OCI-LY1 (cell line): ENCODE data around the gene MYMX.

Source experiments
- H2AFZ ChIP-seq: fragments of 200-600 bp; sonication (generic), shearing (Covaris generic); 2 replicates; pipeline ENCODE4 v1.6.0; 2014; ENCODE audit warnings: antibody characterized with exemption, mild to moderate bottlenecking, low read length
- H3F3A ChIP-seq: fragments of 200-600 bp; sonication (generic), shearing (Covaris generic); 2 replicates; pipeline ENCODE4 v1.6.0; 2014; ENCODE audit warnings: mild to moderate bottlenecking, antibody characterized with exemption, low read length, moderate library complexity; ENCODE audit not compliant: insufficient read depth
- H3K27ac ChIP-seq: fragments of 200-600 bp; sonication (generic); 2 replicates; pipeline ENCODE4 v1.5.1; 2014; ENCODE audit warnings: low read length, mixed run types, mild to moderate bottlenecking, low read depth; ENCODE audit not compliant: poor library complexity, severe bottlenecking
- H3K27me3 ChIP-seq: fragments of 200-600 bp; sonication (generic); 2 replicates; pipeline ENCODE4 v1.6.0; 2014; ENCODE audit warnings: antibody characterized with exemption, mild to moderate bottlenecking, low read length, moderate library complexity; ENCODE audit not compliant: insufficient read depth
- H3K36me3 ChIP-seq: fragments of 200-600 bp; sonication (generic); 2 replicates; pipeline ENCODE4 v1.6.1; 2014; ENCODE audit warnings: mild to moderate bottlenecking, antibody characterized with exemption, low read length, moderate library complexity, mixed read lengths; ENCODE audit not compliant: insufficient read depth
- H3K4me1 ChIP-seq: fragments of 200-600 bp; sonication (generic); 2 replicates; pipeline ENCODE4 v1.5.1; 2014; ENCODE audit warnings: mild to moderate bottlenecking, low read length, moderate library complexity; ENCODE audit not compliant: insufficient read depth, severe bottlenecking
- H3K4me2 ChIP-seq: fragments of 200-600 bp; sonication (generic), shearing (Covaris generic); 2 replicates; pipeline ENCODE4 v1.6.1; 2014; ENCODE audit warnings: low read length
- H3K4me3 ChIP-seq: fragments of 200-600 bp; sonication (generic); 2 replicates; pipeline ENCODE4 v1.5.1; 2014; ENCODE audit warnings: low read length, low read depth, mild to moderate bottlenecking, mixed read lengths; ENCODE audit not compliant: poor library complexity, severe bottlenecking
- H3K79me2 ChIP-seq: fragments of 200-600 bp; shearing (Covaris generic); 2 replicates; pipeline ENCODE4 v1.6.1; 2016; ENCODE audit warnings: mixed run types, low read length, mixed read lengths; ENCODE audit not compliant: insufficient read depth
- H3K9ac ChIP-seq: fragments of 200-600 bp; sonication (generic), shearing (Covaris generic); 2 replicates; pipeline ENCODE4 v1.6.1; 2014; ENCODE audit warnings: mild to moderate bottlenecking, low read length, mixed read lengths
- H3K9me2 ChIP-seq: fragments of 200-600 bp; sonication (generic), shearing (Covaris generic); 2 replicates; pipeline ENCODE4 v1.6.1; 2014; ENCODE audit warnings: low read depth, mild to moderate bottlenecking, low read length, mixed read lengths
- H3K9me3 ChIP-seq: fragments of 200-600 bp; shearing (Covaris generic); 2 replicates; pipeline ENCODE4 v1.6.1; 2014; ENCODE audit warnings: low read length, mixed read lengths
- H4K20me1 ChIP-seq: fragments of 200-600 bp; sonication (generic), shearing (Covaris generic); 2 replicates; pipeline ENCODE4 v1.6.0; 2016; ENCODE audit warnings: mild to moderate bottlenecking, low read length; ENCODE audit not compliant: insufficient read depth
- CTCF ChIP-seq: fragments of 200-600 bp; sonication (generic), shearing (Covaris generic); IDR thresholded peaks from 2 replicates; pipeline ENCODE4 v1.5.1; 2017; ENCODE audit warnings: mild to moderate bottlenecking, antibody characterized with exemption, low read length, moderate library complexity, mixed read lengths
- EZH2 ChIP-seq: fragments of 200-600 bp; sonication (generic), shearing (Covaris generic); IDR thresholded peaks from 2 replicates; pipeline ENCODE4 v1.8.0; 2017; ENCODE audit warnings: borderline replicate concordance, mixed run types, mild to moderate bottlenecking, antibody characterized with exemption, low read length, moderate library complexity, mixed read lengths

MYMX gene

DNA sequence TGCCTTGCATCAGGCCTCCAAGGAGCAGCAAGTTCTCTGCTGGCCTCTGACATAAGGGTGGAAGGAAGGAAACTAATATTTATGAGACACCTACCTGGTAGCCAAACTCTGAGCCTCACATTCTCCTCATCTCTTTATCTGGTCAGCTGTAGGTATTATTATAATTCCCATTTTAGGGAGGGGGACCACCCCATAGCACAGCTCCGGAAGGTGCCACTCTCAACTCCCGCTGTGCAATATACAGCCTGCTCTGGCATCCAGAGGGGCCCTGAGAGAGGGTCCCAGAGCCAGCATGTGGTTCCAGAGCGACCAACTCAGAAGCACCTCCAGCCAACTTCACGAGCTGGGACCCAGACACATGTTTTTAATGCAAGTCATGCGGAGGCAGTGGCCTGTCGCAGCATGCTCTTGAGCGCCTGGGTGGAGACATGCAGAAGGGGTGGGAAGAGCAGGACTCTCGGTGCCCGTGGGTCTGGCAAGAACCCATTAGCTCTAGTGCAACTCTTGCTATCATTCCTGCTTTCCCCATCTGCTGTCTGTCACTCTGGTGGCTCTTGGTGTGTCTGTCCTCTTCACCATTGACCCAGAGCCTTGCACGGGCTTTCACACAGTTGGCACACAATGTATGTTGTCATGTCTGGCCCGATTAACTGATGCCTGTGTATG is 15.0 kb upstream of the MYMX start:
- Histone ChIP-seq H3K9ac (no peak overlapping the region), H3K79me2 (no peaks in the 10 kb centered on the region), H3K36me3 (no peaks in the 10 kb centered on the region), H4K20me1 (no peaks in the 10 kb centered on the region), H3K4me2 (no peak overlapping the region), H3K9me2 (no peaks in the 10 kb centered on the region), H3F3A (no peaks in the 10 kb centered on the region), H3K27me3 (no peaks in the 10 kb centered on the region; the same call in 1 of the 2 replicates), H2AFZ (no peak overlapping the region), H3K4me1 (no peaks in the 10 kb centered on the region), H3K4me3 (no peak overlapping the region), H3K27ac (no peak overlapping the region), H3K9me3 (no peaks in the 10 kb centered on the region)
- TF ChIP-seq EZH2 (no peak), CTCF (no peak)

DNA sequence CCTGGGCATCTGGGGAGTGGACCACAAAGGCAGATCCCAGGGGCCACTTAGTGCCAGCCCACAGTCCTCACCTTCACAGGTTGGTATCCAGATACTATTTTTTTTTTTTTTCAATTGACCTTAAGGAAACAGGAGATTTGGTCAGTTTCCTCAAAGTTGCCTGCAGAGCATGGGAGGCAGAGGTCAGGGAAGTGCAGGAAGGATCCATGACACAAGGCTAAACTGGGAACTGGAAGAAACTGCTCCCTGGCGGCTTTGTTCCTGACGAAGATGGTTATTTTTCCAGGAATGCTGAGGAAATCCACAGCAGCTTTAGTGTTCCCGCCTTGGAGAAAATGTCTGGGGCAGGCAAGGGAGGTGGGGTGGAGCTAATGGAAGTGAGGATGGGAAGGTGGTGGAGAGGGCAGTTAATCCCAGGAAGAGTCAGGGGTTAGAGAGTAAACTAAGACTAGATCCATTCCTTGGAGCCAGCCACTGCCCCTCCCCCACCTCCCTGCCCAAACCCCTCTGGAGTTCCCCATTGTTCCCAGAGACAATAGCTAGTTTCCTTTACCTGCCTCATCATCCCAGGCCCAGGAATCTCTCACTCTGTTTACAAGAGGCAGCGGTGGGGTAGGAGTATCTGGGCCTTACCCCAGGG is 14.3 kb upstream of the MYMX start:
- no peak overlapping the region for H3K9ac ChIP-seq

DNA sequence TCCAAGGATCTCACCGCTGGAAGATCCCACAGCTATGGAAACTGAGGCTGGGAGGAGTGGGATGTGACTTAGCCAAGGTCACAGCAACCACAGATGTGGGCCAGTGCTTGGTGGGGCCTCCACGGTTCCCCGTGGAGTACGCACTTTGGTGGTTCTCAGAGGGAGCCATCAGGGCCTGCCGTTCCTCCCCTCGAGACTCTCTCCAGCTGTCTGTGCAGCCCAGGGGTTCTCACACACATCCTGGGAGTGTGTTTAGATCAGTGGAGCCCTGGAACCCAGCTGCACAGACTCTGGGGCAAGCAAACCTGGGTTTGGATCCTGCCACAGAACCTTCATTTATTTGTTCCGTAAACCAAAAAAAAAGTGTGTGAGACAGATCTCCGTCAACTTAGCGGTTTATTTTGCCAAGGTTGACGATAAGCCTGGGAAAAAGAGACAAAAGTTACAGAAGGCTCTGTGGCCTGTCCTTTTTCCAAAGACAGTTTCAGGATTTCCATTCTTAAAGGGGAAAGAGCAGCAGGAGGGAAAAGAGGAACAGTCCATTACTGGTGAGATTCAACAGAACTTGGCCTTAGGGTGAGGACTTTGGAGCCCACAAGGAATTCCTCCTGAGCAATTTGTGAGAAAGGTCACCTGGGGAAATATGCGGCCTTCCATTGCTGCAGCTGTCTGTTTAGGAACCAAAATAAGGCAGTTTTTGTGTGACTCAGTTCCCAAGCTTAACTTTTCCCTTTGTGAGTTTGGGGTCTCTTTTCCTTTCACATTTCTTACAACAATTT is 13.6 kb upstream of the MYMX start:
- no peak overlapping the region for H3K4me2 ChIP-seq
- no peaks in the 10 kb centered on the region for H3K36me3 ChIP-seq
- no peak overlapping the region for H3K4me3 ChIP-seq
- no peaks in the 10 kb centered on the region for H3K9me3 ChIP-seq
- no peaks in the 10 kb centered on the region for H3K79me2 ChIP-seq
- no peaks in the 10 kb centered on the region for H3K9me2 ChIP-seq
- no peak overlapping the region for H3K9ac ChIP-seq
- H3K27me3 ChIP-seq = no peaks in the 10 kb centered on the region; the same call in 1 of the 2 replicates
- no peak overlapping the region for H2AFZ ChIP-seq
- no peaks in the 10 kb centered on the region for H4K20me1 ChIP-seq
- H3K4me1 ChIP-seq = no peaks in the 10 kb centered on the region
- no peaks in the 10 kb centered on the region for H3F3A ChIP-seq
- TF ChIP-seq CTCF (no peak), EZH2 (no peak)
- H3K27ac ChIP-seq = no peak overlapping the region

More for the DNA sequence above, 14.3 kb upstream of the MYMX start:
- H3K27ac ChIP-seq = no peak overlapping the region
- H3K9me3 ChIP-seq = no peaks in the 10 kb centered on the region
- no peaks in the 10 kb centered on the region; the same call in 1 of the 2 replicates for H3K27me3 ChIP-seq
- no peaks in the 10 kb centered on the region for H3K4me1 ChIP-seq
- no peaks in the 10 kb centered on the region for H3K36me3 ChIP-seq
- H4K20me1 ChIP-seq = no peaks in the 10 kb centered on the region
- H3K4me2 ChIP-seq = no peak overlapping the region
- no peaks in the 10 kb centered on the region for H3K9me2 ChIP-seq
- no peak overlapping the region for H3K4me3 ChIP-seq
- no peaks in the 10 kb centered on the region for H3F3A ChIP-seq
- no peak overlapping the region for H2AFZ ChIP-seq
- TF ChIP-seq EZH2 (no peak), CTCF (no peak)
- no peaks in the 10 kb centered on the region for H3K79me2 ChIP-seq
